ENCODE results near the gene PRR36.

PRR36 gene

GRCh38 chr19:7901337-7901736 is 27.1 kb upstream of the PRR36 start:
- Histone ChIP-seq H3K36me3 (ENCODE audit: control insufficient read depth, insufficient read depth, low read length) (no peaks in the 10 kb centered on the region), H3K79me2 (peaks cover 22% of the 10 kb centered on the region), H2AFZ (no peak overlapping the region), H3K27ac (no peak overlapping the region), H3K4me3 (ENCODE audit: low read depth, low read length) (no peak overlapping the region), H3K4me2 (ENCODE audit: low read length) (no peak overlapping the region), H3K9me3 (ENCODE audit: control insufficient read depth, low read length) (no peaks in the 10 kb centered on the region), H3K4me1 (peaks cover 20% of the 10 kb centered on the region), H3K27me3 (ENCODE audit: control insufficient read depth, insufficient read depth, low read length) (no peaks in the 10 kb centered on the region), H3K9ac (no peak overlapping the region)
- TF ChIP-seq, protein P1, sequence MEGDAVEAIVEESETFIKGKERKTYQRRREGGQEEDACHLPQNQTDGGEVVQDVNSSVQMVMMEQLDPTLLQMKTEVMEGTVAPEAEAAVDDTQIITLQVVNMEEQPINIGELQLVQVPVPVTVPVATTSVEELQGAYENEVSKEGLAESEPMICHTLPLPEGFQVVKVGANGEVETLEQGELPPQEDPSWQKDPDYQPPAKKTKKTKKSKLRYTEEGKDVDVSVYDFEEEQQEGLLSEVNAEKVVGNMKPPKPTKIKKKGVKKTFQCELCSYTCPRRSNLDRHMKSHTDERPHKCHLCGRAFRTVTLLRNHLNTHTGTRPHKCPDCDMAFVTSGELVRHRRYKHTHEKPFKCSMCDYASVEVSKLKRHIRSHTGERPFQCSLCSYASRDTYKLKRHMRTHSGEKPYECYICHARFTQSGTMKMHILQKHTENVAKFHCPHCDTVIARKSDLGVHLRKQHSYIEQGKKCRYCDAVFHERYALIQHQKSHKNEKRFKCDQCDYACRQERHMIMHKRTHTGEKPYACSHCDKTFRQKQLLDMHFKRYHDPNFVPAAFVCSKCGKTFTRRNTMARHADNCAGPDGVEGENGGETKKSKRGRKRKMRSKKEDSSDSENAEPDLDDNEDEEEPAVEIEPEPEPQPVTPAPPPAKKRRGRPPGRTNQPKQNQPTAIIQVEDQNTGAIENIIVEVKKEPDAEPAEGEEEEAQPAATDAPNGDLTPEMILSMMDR (IDR thresholded peaks at IDR 0.05), result no peak

DNA sequence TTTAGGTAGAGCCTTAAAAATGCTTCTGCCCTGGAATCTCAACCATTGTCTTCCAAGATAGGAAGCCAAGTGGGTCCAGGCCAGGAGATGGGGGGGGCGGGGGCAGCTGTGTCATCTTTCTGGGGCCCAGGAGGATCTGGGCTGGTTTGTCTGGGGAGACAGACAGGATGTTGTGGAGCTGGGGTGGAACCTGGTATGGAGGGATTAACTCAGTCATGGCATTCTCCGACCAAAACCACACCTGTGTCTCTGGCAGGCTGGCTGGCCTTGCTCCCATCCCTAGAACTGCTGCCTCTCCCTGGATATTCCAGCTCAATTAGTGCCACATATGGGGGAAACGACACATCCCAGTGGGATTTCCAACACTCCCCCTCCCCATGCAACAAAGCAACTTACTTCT is 26.7 kb upstream of the PRR36 start:
- TF ChIP-seq, protein P1 (IDR thresholded peaks at IDR 0.05), result no peak
- H3K79me2 ChIP-seq, result peaks cover 18% of the 10 kb centered on the region
- H3K4me3 ChIP-seq (ENCODE audit: low read depth, low read length), result no peak overlapping the region
- H3K4me2 ChIP-seq (ENCODE audit: low read length), result no peak overlapping the region
- H3K27me3 ChIP-seq (ENCODE audit: control insufficient read depth, insufficient read depth, low read length), result no peaks in the 10 kb centered on the region
- H3K9ac ChIP-seq, result no peak overlapping the region
- H3K27ac ChIP-seq, result no peak overlapping the region
- H3K4me1 ChIP-seq, result peaks cover 17% of the 10 kb centered on the region
- H3K9me3 ChIP-seq (ENCODE audit: control insufficient read depth, low read length), result no peaks in the 10 kb centered on the region
- H3K36me3 ChIP-seq (ENCODE audit: control insufficient read depth, insufficient read depth, low read length), result no peaks in the 10 kb centered on the region
- H2AFZ ChIP-seq, result no peak overlapping the region

GRCh38 chr19:7900401-7900870 is 26.2 kb upstream of the PRR36 start:
- Histone ChIP-seq H2AFZ (no peak overlapping the region), H3K4me3 (ENCODE audit: low read depth, low read length) (no peak overlapping the region), H3K9me3 (ENCODE audit: control insufficient read depth, low read length) (no peaks in the 10 kb centered on the region), H3K36me3 (ENCODE audit: control insufficient read depth, insufficient read depth, low read length) (no peaks in the 10 kb centered on the region), H3K9ac (no peak overlapping the region), H3K79me2 (peaks cover 13% of the 10 kb centered on the region), H3K4me2 (ENCODE audit: low read length) (no peak overlapping the region), H3K4me1 (peaks cover 14% of the 10 kb centered on the region), H3K27ac (no peak overlapping the region), H3K27me3 (ENCODE audit: control insufficient read depth, insufficient read depth, low read length) (no peaks in the 10 kb centered on the region)
- TF ChIP-seq, protein P1 (IDR thresholded peaks at IDR 0.05), result no peak

DNA sequence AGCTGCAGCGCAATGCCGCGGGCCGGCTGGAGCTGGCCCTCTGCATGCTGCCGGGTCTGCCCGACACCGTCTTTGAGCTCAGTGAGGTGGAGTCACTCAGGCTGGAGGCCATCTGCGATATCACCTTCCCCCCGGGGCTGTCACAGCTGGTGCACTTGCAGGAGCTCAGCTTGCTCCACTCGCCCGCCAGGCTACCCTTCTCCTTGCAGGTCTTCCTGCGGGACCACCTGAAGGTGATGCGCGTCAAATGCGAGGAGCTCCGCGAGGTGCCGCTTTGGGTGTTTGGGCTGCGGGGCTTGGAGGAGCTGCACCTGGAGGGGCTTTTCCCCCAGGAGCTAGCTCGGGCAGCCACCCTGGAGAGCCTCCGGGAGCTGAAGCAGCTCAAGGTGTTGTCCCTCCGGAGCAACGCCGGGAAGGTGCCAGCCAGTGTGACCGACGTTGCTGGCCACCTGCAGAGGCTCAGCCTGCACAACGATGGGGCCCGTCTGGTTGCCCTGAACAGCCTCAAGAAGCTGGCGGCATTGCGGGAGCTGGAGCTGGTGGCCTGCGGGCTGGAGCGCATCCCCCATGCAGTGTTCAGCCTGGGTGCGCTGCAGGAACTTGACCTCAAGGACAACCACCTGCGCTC is 25.7 kb upstream of the PRR36 start:
- Histone ChIP-seq H3K9me3 (ENCODE audit: control insufficient read depth, low read length) (no peaks in the 10 kb centered on the region), H2AFZ (no peak overlapping the region), H3K9ac (no peak overlapping the region), H3K79me2 (peaks cover 8% of the 10 kb centered on the region), H3K36me3 (ENCODE audit: control insufficient read depth, insufficient read depth, low read length) (no peaks in the 10 kb centered on the region), H3K4me2 (ENCODE audit: low read length) (no peak overlapping the region), H3K27ac (no peak overlapping the region), H3K4me3 (ENCODE audit: low read depth, low read length) (no peak overlapping the region), H3K27me3 (ENCODE audit: control insufficient read depth, insufficient read depth, low read length) (no peaks in the 10 kb centered on the region), H3K4me1 (peaks cover 9% of the 10 kb centered on the region)
- TF ChIP-seq, protein P1 (IDR thresholded peaks at IDR 0.05), result no peak

DNA sequence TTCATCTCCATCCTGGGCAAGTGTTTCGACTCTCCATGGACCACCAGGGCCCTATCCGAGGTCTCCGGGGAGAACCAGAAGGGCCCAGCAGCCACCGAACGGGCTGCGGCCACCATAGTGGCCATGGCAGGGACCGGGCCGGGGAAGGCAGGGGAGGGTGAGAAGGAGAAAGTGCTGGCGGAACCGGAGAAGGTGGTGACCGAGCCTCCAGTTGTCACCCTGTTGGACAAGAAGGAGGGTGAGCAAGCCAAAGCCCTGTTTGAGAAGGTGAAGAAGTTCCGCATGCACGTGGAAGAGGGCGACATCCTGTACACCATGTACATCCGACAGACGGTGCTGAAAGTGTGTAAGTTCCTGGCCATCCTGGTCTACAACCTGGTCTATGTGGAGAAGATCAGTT is 24.8 kb upstream of the PRR36 start:
- H3K79me2 ChIP-seq, result no peaks in the 10 kb centered on the region
- no peak overlapping the region for H3K4me3 ChIP-seq (ENCODE audit: low read depth, low read length)
- no peaks in the 10 kb centered on the region for H3K36me3 ChIP-seq (ENCODE audit: control insufficient read depth, insufficient read depth, low read length)
- TF ChIP-seq, protein P1 (IDR thresholded peaks at IDR 0.05), result no peak
- no peak overlapping the region for H3K9ac ChIP-seq
- no peak overlapping the region for H3K27ac ChIP-seq
- no peaks in the 10 kb centered on the region for H3K27me3 ChIP-seq (ENCODE audit: control insufficient read depth, insufficient read depth, low read length)
- no peak overlapping the region for H2AFZ ChIP-seq
- H3K9me3 ChIP-seq (ENCODE audit: control insufficient read depth, low read length), result no peaks in the 10 kb centered on the region
- no peak overlapping the region for H3K4me2 ChIP-seq (ENCODE audit: low read length)
- H3K4me1 ChIP-seq, result peaks cover 7% of the 10 kb centered on the region

Measured in parathyroid adenoma (tissue), 2 donors.